ENCODE data around the gene PLCG1. TPM values are rescaled to one million over a fixed set of nuclear protein-coding genes. Genes with fewer than 3 reads are reported as not detected.

The PLCG1 gene
- total and polyA plus RNA-seq, 9 of the 15 experiments (the other 6 are each of a cell fraction or from before 2014, with no cell fraction given): 1.7 to 67.0 (median 34.8) TPM

GRCh38 chr20:41125530-41126457, 11.5 kb upstream of the PLCG1 start:
- ATAC-seq (peak; percentile 27), FAIRE-seq (no peak), DNase-seq (ENCODE audit: extremely low read depth in 1 of 4, low spot score in 3 of 4) (no peak)
- H3K9me1 ChIP-seq (ENCODE audit: control insufficient read depth, insufficient read depth, low read length): no peaks in the 10 kb centered on the region
- H3K27ac ChIP-seq (ENCODE audit: extremely low read depth, low read depth, low read length): no peak overlapping the region
- in situ Hi-C loops (cut with MboI): no loop called here
- 81% methylated on average over 6 of the region's 6 CpGs for WGBS (ENCODE audit: insufficient coverage, low coverage, missing lambda C conversion rate)
- no peak overlapping the region for H3K4me3 ChIP-seq
- no peaks in the 10 kb centered on the region for H3K4me1 ChIP-seq (replicated peaks in 1 of 2; ENCODE audit: control insufficient read depth in 2 of 2, insufficient read depth in 2 of 2, low read length in 2 of 2)
- H3K4me2 ChIP-seq (ENCODE audit: insufficient read depth, low read length): no peak overlapping the region
- BruUV-seq (replicated peaks): no TSS peak
- intact Hi-C loops (cut with micrococcal nuclease): no loop called here
- TF ChIP-seq SUPT5H (IDR thresholded peaks at IDR 0.05) (peak; percentile 54), ZNF316 (IDR thresholded peaks at IDR 0.05) (peak; percentile 56), C11orf30 (IDR thresholded peaks at IDR 0.05; ENCODE audit: low read depth) (peak; percentile 39; the same call in 1 of the 2 replicates), KLF6 (CRISPR knock-in tag; IDR thresholded peaks at IDR 0.05; ENCODE audit: borderline replicate concordance) (no peak), POLR2B (IDR thresholded peaks at IDR 0.05; ENCODE audit: low read depth, partially characterized antibody) (peak; percentile 29), ZFX (CRISPR knock-in tag; IDR thresholded peaks at IDR 0.05) (no peak), NR2C1 (IDR thresholded peaks at IDR 0.05) (no peak), NR2C1 (tag; IDR thresholded peaks at IDR 0.05) (no peak), BRD4 (IDR thresholded peaks at IDR 0.05) (no peak), PHF21A (IDR thresholded peaks at IDR 0.05; ENCODE audit: borderline replicate concordance, low read depth) (no peak)
- ChIA-PET POLR2A (interaction anchor here (0.7 to 1.6 kb wide), 5 partner anchors 8 to 34 kb away, joined by 3 to 5 read pairs (median 4); no protein-coding TSS in a partner anchor), CTCF (ENCODE audit: low intra/inter-chr PET ratio) (interaction anchor here (0.6 kb wide), 1 partner anchor 159 kb away, joined by 3 read pairs; no protein-coding TSS in a partner anchor)
- H4K20me1 ChIP-seq (replicated peaks; ENCODE audit: control insufficient read depth, insufficient read depth, low read length): 0 out of 2 replicates have a peak, but pooled peaks cover 3% of the 10 kb centered on the region
- H3K36me3 ChIP-seq (ENCODE audit: control insufficient read depth, insufficient read depth, low read length): peaks cover 52% of the 10 kb centered on the region
- no peaks in the 10 kb centered on the region for H3K9me3 ChIP-seq (replicated peaks; ENCODE audit: control insufficient read depth, insufficient read depth, low read depth, low read length)
- H3K27me3 ChIP-seq (ENCODE audit: control insufficient read depth in 2 of 2, insufficient read depth in 2 of 2, low read length in 2 of 2): no peaks in the 10 kb centered on the region
- no peaks in the 10 kb centered on the region for H3K79me2 ChIP-seq (ENCODE audit: control insufficient read depth, insufficient read depth, low read length)
- H2AFZ ChIP-seq (ENCODE audit: low read depth, low read length): no peak overlapping the region
- H3K9ac ChIP-seq (ENCODE audit: insufficient read depth in 1 of 2, low read depth in 2 of 2, low read length in 2 of 2): no peak overlapping the region
